NCI-H524 treated with DMSO at 0.1 percent for 48 hours (cell line): ENCODE data around the gene TIE1.
A peak's percentile ranks its signal among the peaks of the same experiment; 100 is the strongest.
"Not testable (repeated sequence)": the region's sequence is repeated elsewhere in the genome, so short reads cannot be mapped to it uniquely, and the experiment has no call there.

Experiments used
- DNase-seq: peaks from one replicate; lab custom pipeline; 2025; lab: John Stamatoyannopoulos, UW

The TIE1 gene

DNA sequence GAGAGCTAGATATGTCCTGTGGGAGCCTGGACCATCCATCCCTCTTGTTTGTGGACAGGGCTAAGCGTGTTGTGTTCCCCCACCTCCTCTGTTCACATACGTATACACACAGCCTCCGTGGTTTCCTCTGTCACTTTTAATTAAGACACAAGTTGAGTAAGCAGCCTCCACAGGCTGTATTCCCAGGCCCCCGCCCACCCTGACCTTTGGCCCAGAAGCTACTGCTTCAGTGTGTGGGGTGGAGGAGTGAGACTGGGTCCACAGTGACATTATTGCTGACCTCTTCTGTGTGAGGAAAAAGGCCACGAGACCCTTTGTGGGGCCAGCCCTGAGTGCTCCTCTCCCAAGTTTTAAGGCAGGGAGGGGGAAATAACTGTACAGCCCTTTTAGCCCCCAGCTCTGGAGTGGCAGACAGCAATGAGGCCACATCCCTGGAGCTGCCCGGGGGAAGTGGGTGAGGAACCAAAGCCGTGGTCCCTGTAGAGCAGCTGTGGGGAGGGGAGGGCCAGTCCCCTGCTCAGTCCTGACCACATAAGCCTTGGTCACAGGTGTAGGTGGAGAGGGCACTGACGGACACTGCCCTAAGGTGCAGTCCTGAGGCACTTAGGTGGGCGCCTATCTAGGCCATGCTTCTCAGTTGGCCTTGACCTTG, 62.6 kb downstream of the TIE1 start:
- DNase-seq: no peak

DNA sequence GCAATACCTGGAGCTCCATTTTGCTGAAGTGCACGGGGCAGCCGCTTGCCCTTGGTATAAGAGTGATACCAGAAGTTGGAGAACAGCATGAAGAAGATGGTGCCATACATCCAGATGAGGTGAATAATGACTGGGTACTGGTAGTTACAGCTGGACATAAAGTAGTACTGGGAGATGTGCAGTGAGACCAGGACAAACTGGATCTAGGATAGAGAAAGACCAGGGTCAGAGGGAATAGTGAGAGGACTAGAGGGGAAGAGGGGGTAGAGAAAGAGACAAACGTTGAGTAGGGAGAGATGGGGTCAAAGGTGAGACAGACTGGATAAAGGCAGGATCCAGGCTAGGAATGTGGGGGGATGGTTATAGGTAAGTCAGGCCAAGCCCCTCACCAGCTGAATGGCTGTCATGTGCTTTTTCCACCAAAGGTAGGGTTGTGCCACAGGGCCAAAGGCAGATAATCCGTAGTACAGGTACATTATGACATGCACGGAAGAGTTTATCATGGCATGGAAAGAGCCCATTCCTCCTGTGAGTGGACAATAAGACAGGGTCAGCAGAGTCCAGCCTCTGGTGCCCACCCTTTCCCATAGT, 63.2 kb downstream of the TIE1 start:
- no peak for DNase-seq

DNA sequence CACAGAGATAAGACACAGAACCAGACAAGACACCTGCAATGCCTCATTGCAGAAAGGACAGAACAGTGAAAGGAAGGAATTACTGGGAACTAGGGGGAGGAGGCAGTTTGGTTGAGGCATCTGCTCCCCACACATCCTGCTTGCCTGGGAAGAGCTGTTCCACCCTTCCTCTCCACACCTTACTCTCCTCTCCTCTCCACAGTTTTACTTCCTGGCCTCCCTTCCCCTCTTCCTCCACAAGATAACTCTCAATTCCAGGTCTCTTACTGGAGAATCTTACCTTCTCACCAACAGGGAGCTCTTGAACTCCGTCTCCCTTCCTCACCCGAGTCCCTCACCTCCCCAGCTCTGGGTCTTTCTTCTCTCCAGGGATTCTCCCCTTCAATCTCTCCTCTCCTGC, 64.9 kb downstream of the TIE1 start:
- DNase-seq: no peak

DNA sequence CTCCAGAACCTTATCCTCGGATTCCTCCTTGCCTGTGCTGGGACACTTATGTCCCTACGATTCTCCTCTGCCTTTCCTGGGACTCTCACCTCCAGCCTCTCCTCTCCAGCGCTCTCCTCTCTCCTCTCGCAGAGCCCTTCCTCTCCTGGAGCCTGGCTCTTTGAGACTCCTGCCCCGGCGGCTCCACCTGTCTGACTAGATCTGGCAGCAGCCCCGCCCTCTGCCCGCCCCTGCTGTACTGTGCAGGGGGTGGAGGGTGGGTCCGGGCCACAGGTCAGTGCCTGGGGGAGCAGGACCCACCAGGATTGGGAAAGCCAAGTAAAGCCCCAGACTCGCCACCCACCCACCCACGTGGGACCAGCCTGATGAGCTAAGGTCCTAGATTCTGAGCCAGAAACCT, 65.4 kb downstream of the TIE1 start:
- DNase-seq: no peak

DNA sequence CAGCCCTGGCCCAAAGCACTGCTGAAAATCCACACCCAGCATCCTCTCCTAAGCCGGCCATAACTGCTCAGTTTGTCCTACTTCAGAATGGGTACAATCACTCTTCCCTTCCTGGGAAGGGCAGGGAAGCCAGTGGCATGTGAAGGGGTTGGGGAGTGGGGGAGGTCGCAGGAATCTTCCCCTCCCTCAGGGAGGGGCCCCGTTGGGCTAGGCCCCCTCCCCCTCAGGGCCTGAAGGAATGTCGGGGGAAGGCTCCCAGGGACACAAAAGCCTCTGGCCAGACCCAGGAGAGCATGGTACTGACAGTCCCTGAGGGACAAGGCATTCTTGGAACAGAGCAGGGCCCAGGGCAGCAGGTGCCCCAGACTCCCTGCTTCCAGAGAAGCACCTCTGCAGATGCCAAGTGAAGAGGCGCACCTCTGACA, 65.8 kb downstream of the TIE1 start:
- no peak for DNase-seq

DNA sequence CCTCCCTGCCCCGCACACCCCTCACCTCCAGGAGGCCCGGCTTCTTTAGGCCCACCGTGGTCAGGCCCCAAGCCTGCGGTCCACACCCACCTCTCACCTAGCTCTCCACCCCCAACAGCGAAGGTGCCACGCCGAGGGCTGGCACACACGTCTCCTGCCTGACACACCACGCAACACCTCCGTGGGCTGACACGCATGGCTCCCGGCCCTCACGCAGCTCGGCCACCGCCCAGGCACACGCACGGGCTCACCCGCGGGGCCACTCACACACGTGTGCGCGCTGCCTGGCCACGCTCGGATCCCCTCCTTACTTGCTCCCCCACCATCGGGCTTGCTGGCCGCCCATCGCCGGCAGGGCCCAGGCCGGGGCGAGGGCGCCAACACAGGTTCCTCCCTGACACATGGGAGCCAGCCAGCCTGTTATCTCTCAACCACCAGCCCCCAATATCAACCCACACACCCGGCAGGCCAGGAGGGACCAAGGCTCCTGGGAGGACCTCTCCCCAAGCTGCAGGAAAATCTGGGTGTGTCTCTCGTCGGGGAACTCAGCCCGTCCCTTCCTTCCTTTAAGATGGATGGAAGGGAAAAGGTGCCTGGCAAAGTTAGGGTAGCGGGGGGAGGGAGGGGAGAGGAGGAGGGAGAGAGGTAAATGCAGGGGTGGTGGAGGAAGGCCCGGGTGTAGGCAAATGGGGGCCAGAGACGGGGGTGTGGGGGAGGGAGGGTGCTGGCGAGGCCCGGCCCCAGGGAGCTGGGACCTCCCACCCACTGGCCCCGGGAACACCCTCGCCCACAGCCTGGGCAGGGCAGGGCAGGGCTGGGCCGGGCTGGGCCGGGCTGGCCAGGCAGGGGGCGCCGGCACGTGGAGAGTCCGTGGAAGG, 66.5 kb downstream of the TIE1 start:
- DNase-seq: no peak

DNA sequence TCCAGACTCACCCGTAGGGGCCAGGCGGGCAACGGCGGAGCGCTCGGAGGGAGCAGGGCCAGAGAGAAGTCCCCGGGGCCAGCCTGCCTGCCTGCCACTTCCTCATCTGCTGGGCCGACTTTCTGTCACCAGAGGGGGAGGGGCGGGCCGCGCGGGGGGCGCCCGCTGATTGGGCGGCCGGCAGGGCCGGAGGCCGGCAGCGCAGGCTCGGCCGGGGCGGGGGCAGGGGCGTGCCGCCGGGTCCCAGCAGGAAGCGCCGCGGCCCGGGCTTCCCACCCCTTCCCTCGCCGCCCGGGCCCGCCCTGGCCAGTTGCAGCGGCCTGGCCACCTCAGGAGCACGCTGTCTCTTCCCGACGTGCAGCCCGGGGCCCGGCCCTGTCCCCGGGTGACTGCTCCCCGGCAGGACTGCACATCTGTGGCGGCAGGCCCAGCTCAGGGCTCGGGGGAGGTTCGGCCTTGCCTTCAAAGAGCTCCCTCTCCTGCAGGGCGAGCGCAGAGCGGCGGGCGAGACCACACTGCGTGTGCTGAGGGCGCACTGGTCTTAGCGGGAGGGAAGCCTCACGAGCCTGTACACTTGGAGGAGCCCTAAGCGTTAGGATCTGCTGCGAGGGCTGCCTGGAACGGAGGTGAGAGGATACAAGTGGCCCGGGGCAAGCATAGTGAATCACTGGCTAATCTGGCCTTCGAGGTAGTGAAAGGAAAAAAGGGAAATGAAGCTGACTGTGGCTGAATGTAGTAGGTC, 67.3 kb downstream of the TIE1 start, which contains the start of gene ELOVL1:
ELOVL1 (minus strand) TSS at position 108 of the 742 bp plus-strand sequence. CDS start 2,402 bp downstream, outside the sequence.
- peak; percentile 38 for DNase-seq

DNA sequence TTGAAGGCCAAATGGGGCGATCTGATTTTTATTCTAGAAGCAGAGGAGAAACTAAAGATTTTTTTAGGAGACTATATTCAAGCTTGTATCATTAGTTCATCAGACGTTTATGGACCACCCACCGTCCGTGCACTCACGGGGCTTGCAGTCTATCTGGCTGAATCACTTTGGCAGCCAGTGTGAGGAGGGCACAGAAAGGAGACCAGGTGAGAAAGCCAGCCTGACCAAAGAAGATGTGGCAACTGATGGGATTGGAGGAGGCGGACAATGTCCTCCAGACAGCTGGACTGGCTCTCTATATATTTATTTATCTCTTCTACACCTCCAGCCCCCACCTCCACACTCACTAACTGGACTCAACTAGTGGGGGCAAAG, 67.9 kb downstream of the TIE1 start:
- no peak for DNase-seq

DNA sequence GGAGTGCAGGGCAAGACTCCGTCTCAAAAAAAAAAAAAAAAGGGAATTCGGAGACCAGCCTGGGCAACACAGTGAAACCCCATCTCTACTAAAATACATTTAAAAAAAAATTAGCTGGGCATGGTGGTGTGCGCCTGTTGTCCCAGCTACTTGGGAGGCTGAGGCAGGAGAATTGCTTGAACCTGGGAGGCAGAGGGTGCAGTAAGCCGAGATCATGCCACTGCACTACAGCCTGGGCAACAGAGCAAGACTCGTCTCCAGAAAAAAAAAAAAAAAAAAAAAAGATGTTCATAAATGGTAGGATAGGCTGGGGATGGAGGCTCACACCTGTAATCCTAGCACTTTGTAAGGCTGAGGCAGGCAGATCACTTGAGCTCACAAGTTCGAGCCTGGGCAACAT, 69.0 kb downstream of the TIE1 start:
- DNase-seq: not testable (repeated sequence)

DNA sequence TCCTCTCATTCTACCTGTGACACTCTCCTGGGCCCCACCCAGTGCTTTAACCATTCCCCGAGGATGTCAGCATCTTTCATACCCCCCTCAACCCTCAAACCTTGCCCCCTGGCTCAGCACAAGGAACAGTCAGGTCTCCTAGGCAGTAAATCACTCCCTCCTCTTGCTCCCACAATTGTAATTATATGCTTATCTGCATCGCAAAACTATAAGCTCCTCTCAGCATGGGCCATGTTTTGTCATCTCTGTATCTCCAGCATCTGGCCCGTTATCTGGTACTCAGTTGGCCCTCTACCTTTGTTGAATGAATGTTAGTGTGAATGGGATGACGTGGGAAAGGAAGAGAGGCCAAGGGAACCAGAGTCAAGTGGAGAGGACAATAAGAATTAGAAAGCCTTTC, 69.8 kb downstream of the TIE1 start:
- DNase-seq: no peak

DNA sequence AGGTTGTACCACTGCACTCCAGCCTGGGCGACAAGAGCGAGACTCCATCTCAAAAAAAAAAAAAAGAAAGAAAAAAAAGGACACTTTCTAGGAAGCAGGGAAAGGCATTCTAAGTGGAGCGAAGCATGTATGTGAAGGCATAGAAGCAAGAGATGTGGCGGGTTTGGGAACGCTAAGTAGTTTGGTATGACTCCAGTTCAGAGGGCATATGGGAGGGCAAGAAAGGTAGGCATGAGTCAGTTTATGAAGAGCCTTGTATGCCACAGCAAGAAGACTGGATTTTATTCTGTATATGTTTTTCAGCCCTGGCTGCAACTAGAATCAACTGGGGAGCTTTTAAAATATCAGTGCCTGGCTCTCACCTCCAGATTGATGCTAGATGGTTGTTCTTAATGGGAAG, 71.4 kb downstream of the TIE1 start:
- DNase-seq: no peak
